22Rv1 (cell line): ENCODE results near the gene EPHB1.
"Not testable (repeated sequence)": the region's sequence is repeated elsewhere in the genome, so short reads cannot be mapped to it uniquely, and the experiment has no call there.

Source experiments
- H3K27ac ChIP-seq: fragments of 450-650 bp; 2 replicates; pipeline ENCODE4 v1.5.1; 2017
- ZFX ChIP-seq: fragments of 450-650 bp; IDR thresholded peaks from 2 replicates; pipeline ENCODE4 v1.6.1; 2017; ENCODE audit warnings: antibody characterized with exemption, borderline replicate concordance
- TF ChIP-seq, protein P1 (sequence below): fragments of 450-650 bp; IDR thresholded peaks from 2 replicates; pipeline ENCODE4 v1.5.1; 2017; ENCODE audit warnings: mild to moderate bottlenecking

EPHB1 gene

DNA sequence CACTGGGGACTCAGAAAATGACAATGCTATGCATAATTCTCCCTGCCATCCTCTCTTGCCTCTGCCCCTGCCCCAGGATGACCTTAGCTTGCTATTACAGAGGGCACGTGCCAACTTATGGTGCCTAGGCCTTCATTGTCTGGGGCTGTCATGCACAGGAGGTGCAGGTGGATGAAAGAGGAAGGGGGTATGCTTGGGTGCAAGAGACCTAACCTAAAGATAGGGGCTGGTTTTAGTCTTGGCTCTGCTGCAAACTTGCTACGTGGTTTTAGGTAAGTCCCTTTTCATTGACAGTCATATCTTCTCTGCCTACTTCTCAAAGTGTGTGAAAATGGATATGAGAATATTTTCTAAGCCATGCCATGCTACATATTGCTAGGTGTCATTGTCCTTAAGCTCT, 161.3 kb downstream of the EPHB1 start:
- no peak overlapping the region for H3K27ac ChIP-seq
- TF ChIP-seq, protein P1, sequence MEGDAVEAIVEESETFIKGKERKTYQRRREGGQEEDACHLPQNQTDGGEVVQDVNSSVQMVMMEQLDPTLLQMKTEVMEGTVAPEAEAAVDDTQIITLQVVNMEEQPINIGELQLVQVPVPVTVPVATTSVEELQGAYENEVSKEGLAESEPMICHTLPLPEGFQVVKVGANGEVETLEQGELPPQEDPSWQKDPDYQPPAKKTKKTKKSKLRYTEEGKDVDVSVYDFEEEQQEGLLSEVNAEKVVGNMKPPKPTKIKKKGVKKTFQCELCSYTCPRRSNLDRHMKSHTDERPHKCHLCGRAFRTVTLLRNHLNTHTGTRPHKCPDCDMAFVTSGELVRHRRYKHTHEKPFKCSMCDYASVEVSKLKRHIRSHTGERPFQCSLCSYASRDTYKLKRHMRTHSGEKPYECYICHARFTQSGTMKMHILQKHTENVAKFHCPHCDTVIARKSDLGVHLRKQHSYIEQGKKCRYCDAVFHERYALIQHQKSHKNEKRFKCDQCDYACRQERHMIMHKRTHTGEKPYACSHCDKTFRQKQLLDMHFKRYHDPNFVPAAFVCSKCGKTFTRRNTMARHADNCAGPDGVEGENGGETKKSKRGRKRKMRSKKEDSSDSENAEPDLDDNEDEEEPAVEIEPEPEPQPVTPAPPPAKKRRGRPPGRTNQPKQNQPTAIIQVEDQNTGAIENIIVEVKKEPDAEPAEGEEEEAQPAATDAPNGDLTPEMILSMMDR, result no peak
- no peak for TF ChIP-seq ZFX

DNA sequence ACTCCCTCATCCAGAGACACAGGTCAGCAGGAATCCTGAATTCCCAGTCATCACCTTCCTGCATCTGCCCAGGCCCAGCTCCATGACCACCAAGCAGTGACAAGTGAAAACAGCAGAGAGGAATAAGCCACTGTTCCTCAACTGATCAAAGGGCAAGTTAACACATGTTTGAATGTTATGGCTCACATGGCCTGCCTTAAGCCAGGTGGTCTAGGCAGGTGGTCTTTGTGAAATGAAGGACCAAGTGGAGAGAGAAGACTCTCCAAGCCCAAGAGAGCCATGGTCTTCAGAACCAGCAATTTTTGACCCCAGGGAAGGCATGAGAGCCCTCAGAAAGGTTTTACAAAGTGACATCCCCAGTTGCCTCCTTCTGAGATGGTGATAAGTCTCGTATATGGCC, 161.8 kb downstream of the EPHB1 start:
- TF ChIP-seq, protein P1, result no peak
- no peak for TF ChIP-seq ZFX
- H3K27ac ChIP-seq, result no peak overlapping the region

DNA sequence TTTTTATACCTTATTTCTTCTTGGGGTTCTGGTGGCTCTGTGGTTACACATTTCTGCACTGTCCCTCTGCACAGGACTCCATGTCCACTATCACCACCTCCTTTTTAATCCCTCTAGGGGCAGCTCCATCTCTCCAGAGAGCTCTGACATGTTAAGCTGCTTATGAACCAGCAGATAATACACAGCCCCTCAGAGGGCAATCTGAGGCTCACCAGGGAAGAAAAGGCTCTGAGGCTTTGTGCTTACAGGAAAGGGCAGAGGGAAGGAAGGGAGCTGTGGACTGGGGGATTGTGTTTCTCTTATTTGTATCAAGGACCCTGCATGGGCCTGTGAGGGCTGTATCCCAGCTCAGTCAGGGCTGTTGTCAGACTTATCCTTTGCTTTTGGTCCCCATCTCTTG, 164.5 kb downstream of the EPHB1 start:
- no peak for TF ChIP-seq ZFX
- TF ChIP-seq, protein P1, result no peak
- no peak overlapping the region for H3K27ac ChIP-seq

DNA sequence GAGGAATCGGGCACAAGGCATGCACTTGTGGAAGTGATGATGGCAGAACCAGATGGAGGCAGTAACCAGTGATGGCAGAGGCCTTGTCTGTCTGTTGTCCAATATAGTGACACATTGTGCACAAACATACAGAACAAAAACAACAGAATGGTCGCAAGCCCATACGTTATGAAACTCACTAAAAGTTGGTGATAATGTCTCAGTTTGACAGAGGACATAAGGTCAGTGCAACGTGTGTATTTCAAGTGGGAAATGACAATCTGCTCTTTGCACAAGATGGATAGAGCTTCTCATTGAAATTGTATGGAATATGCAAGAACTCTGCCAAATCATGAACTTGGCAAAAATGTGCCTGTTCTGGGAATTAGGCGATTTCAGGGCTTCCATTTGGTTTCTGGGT, 169.2 kb downstream of the EPHB1 start:
- H3K27ac ChIP-seq, result no peak overlapping the region
- TF ChIP-seq ZFX, result no peak
- TF ChIP-seq, protein P1, result no peak

DNA sequence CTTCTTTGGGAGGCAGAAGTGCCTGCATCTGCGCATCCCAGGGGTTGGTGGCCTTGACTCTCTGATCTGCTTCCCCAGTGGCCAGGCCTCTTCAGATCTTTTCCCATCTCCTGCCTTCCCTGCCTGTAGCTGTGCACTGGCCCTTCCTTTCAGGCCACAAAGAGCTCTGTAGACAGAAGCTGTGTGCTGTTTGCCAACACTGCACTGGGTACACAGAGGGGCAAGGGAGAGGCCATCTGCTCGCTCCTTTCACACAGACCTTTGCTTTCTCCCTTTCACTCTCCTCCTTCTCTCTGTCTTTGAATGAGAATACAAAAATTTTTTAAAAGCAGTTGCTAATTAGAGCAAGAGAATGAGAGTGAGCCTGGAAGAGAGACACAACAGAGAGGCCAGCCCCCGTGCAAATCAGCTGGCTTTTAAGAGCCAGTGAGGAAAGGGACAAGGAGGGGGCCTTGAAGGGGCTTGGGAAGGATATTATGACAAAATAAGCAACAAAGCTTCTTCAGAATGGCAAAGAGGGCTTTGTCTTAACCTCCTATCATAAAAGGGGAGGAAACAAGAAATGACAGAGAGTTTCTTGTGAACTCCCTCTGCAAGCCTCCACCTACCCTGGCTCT, 170.9 kb downstream of the EPHB1 start:
- TF ChIP-seq ZFX, result no peak
- TF ChIP-seq, protein P1, result no peak

DNA sequence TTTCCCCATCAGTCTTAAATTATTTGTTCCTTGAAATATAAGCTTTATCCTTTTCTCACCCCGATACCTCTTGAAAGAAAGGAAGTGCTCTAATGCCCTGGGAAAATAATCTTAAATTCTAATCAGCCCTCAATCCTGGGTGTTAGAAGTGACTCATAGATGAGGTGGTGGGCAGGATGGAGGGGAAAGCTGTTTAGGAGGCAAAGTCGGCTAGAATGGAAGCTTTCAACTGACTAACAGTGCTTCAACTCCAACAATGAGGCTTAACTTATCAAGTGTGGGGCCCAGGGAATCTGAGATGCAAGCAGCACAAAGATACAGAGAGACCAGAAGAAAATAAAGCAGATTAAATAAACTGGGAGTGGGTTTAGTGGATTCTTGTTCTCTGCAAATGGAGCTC, 175.8 kb downstream of the EPHB1 start:
- no peak overlapping the region for H3K27ac ChIP-seq
- no peak for TF ChIP-seq ZFX
- TF ChIP-seq, protein P1, result no peak

More for the DNA sequence above, 170.9 kb downstream of the EPHB1 start:
- no peak overlapping the region for H3K27ac ChIP-seq

DNA sequence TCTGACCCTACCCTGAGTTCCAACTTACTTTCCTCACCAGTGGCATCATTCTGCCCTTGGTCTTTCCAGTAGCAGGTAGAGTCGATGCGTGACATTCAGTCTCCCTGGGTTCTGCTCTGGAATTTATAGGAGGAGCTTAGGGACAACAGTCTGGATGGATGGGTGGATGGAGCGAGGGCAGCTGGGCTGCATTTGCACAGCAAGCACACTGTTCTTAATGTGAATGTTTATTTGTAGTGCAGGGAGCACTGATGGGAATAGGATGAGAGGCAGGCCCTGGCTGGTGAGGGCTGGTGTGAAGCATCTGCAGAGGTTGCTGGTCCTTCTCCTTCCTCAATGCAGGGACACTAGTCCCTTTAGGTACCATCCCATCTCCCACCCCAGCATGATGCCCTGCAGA, 176.2 kb downstream of the EPHB1 start:
- TF ChIP-seq, protein P1, result no peak
- TF ChIP-seq ZFX, result no peak
- no peak overlapping the region for H3K27ac ChIP-seq

DNA sequence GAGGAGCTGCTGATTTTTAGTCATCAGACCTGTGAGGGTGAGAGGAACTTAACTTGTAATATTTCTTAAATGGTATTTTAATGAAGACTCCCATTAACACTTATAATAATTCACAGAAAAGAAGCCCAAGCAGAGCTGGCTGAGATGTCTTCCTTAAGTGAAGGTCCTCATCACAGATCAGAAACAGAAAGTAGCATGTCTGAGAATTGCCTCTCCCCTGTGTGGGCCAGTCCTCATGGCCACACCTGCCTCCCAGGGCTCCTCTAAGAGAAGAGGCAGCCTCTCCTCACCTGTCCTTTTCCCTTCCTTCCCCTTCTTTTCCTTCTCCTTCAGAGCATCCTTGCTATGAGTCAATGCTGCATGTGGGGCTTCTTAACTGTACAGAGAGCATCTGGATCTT, 176.8 kb downstream of the EPHB1 start:
- H3K27ac ChIP-seq, result not testable (repeated sequence)
